H9 (cell line): Measurements from ENCODE around the gene MYO1E. TPM values are rescaled to one million over a fixed set of nuclear protein-coding genes. Genes with fewer than 3 reads are reported as not detected.
A peak's percentile ranks its signal among the peaks of the same experiment; 100 is the strongest.

ENCODE experiments used
- DNase-seq: peaks from one replicate; pipeline ENCODE4 v3.0.0-alpha.2; 2017
- H2AFZ ChIP-seq: one replicate; pipeline ENCODE4 v1.6.1; 2013; ENCODE audit warnings: mild to moderate bottlenecking, low read length, control low read depth, moderate library complexity
- H2AK5ac ChIP-seq: 2 replicates; pipeline ENCODE4 v1.6.1; 2013; ENCODE audit warnings: low read length, control low read depth, mixed read lengths; ENCODE audit not compliant: insufficient read length
- H2BK120ac ChIP-seq: one replicate; pipeline ENCODE4 v1.6.1; 2013; ENCODE audit warnings: low read depth, mild to moderate bottlenecking, low read length, control low read depth, inconsistent platforms; ENCODE audit not compliant: poor library complexity, severe bottlenecking
- H2BK12ac ChIP-seq: 2 replicates; pipeline ENCODE4 v1.6.1; 2013; ENCODE audit warnings: low read length, control low read depth, mixed read lengths, low read depth; ENCODE audit not compliant: insufficient read length
- H2BK15ac ChIP-seq: 2 replicates; pipeline ENCODE4 v1.6.1; 2013; ENCODE audit warnings: low read depth, low read length, control low read depth
- H2BK20ac ChIP-seq: one replicate; pipeline ENCODE4 v1.6.1; 2013; ENCODE audit warnings: low read depth, mild to moderate bottlenecking, low read length, control low read depth, inconsistent platforms; ENCODE audit not compliant: poor library complexity, severe bottlenecking
- H2BK5ac ChIP-seq: 2 replicates; pipeline ENCODE4 v1.6.1; 2013; ENCODE audit warnings: low read length, control low read depth, mixed read lengths; ENCODE audit not compliant: insufficient read length
- H3K14ac ChIP-seq: 2 replicates; pipeline ENCODE4 v1.6.1; 2013; ENCODE audit warnings: low read length, control low read depth; ENCODE audit not compliant: insufficient read depth
- H3K18ac ChIP-seq: 2 replicates; pipeline ENCODE4 v1.6.1; 2013; ENCODE audit warnings: low read depth, mild to moderate bottlenecking, mixed read lengths, low read length, control low read depth; ENCODE audit not compliant: insufficient read length
- H3K23ac ChIP-seq: 2 replicates; pipeline ENCODE4 v1.6.1; 2013; ENCODE audit warnings: low read length, control low read depth, mixed read lengths, low read depth; ENCODE audit not compliant: insufficient read length
- H3K23me2 ChIP-seq: 2 replicates; pipeline ENCODE4 v1.6.1; 2013; ENCODE audit warnings: low read depth, mild to moderate bottlenecking, mixed read lengths, low read length, control low read depth; ENCODE audit not compliant: insufficient read length, poor library complexity, severe bottlenecking
- H3K27ac ChIP-seq: 2 replicates; pipeline ENCODE4 v1.5.1; 2013; ENCODE audit warnings: low read length, control low read depth, mixed read lengths, low read depth; ENCODE audit not compliant: insufficient read length
- H3K27me3 ChIP-seq: 2 replicates; pipeline ENCODE4 v1.6.1; 2013; ENCODE audit warnings: low read length, control low read depth, inconsistent platforms; ENCODE audit not compliant: insufficient read depth
- H3K4ac ChIP-seq: 2 replicates; pipeline ENCODE4 v1.6.1; 2013; ENCODE audit warnings: low read depth, mild to moderate bottlenecking, control low read depth, inconsistent platforms, low read length, moderate library complexity
- H3K4me1 ChIP-seq: 2 replicates; pipeline ENCODE4 v1.6.1; 2013; ENCODE audit warnings: low read length, control low read depth, inconsistent platforms; ENCODE audit not compliant: insufficient read depth
- H3K4me2 ChIP-seq: 2 replicates; pipeline ENCODE4 v1.6.1; 2013; ENCODE audit warnings: low read length, control low read depth, mixed read lengths; ENCODE audit not compliant: insufficient read length, insufficient read depth
- H3K56ac ChIP-seq: 2 replicates; pipeline ENCODE4 v1.6.1; 2013; ENCODE audit warnings: low read depth, mild to moderate bottlenecking, mixed read lengths, low read length, control low read depth; ENCODE audit not compliant: insufficient read length
- H3K79me1 ChIP-seq: 2 replicates; pipeline ENCODE4 v1.6.1; 2013; ENCODE audit warnings: low read depth, mild to moderate bottlenecking, moderate library complexity, low read length, control low read depth, inconsistent platforms; ENCODE audit not compliant: insufficient read depth, poor library complexity, severe bottlenecking
- H3K79me2 ChIP-seq: 2 replicates; pipeline ENCODE4 v1.6.1; 2013; ENCODE audit warnings: low read length, control low read depth, inconsistent platforms; ENCODE audit not compliant: insufficient read depth
- H3K9ac ChIP-seq: 2 replicates; pipeline ENCODE4 v1.6.1; 2013; ENCODE audit warnings: low read length, control low read depth, mixed read lengths; ENCODE audit not compliant: insufficient read length; ENCODE audit errors: extremely low read depth
- H3K9me3 ChIP-seq: one replicate; pipeline ENCODE4 v1.6.1; 2013; ENCODE audit warnings: low read depth, low read length, inconsistent platforms; ENCODE audit not compliant: control insufficient read depth
- H3T11ph ChIP-seq: one replicate; pipeline ENCODE4 v1.6.1; 2013; ENCODE audit warnings: mild to moderate bottlenecking, low read length, control low read depth, inconsistent platforms
- H4K20me1 ChIP-seq: one replicate; pipeline ENCODE4 v1.6.1; 2013; ENCODE audit not compliant: control insufficient read depth, insufficient read length, insufficient read depth
- H4K5ac ChIP-seq: 2 replicates; pipeline ENCODE4 v1.6.1; 2013; ENCODE audit warnings: low read depth, mild to moderate bottlenecking, mixed read lengths, low read length, control low read depth; ENCODE audit not compliant: insufficient read length
- H4K8ac ChIP-seq: replicated peaks from 2 replicates; pipeline ENCODE4 v1.6.1; 2013; ENCODE audit warnings: low read length, control low read depth, mixed read lengths, low read depth; ENCODE audit not compliant: insufficient read length
- H4K91ac ChIP-seq: 2 replicates; pipeline ENCODE4 v1.6.1; 2013; ENCODE audit warnings: low read depth, mild to moderate bottlenecking, moderate library complexity, mixed read lengths, low read length, control low read depth; ENCODE audit not compliant: insufficient read length
- H3K27ac Mint-ChIP-seq, 3 experiments: 2 replicates in 2 of 3; 3 replicates in 1 of 3; pipeline ENCODE4 v1.8.0; 2020 to 2021; ENCODE audit warnings: mixed read lengths in 3 of 3, mild to moderate bottlenecking in 1 of 3, moderate library complexity in 1 of 3
- H3K27me3 Mint-ChIP-seq: 2 replicates; pipeline ENCODE4 v1.8.0; 2021; ENCODE audit warnings: low read depth, mild to moderate bottlenecking, moderate library complexity, mixed read lengths
- H3K36me3 Mint-ChIP-seq, 3 experiments: 2 replicates in 2 of 3; 3 replicates in 1 of 3; pipeline ENCODE4 v1.8.0; 2020 to 2021; ENCODE audit warnings: low read depth in 3 of 3, mixed read lengths in 3 of 3; ENCODE audit not compliant: insufficient read depth in 1 of 3
- H3K4me1 Mint-ChIP-seq, 2 experiments: 2 replicates each; pipeline ENCODE4 v1.8.0; 2020; ENCODE audit warnings: mixed read lengths in 2 of 2
- H3K4me3 Mint-ChIP-seq, 2 experiments: 2 replicates in 1 of 2; 3 replicates in 1 of 2; pipeline ENCODE4 v1.8.0; 2020 to 2021; ENCODE audit warnings: mild to moderate bottlenecking in 2 of 2, mixed read lengths in 2 of 2, moderate library complexity in 1 of 2
- H3K9me3 Mint-ChIP-seq, 2 experiments: 2 replicates in 1 of 2; 3 replicates in 1 of 2; pipeline ENCODE4 v1.8.0; 2020; ENCODE audit warnings: mild to moderate bottlenecking in 2 of 2, mixed read lengths in 2 of 2, moderate library complexity in 1 of 2
- CTCF ChIP-seq: fragments of 200-600 bp; sonication (generic); conservative IDR thresholded peaks from 3 replicates; pipeline ENCODE4 v1.8.0; 2021; ENCODE audit warnings: antibody characterized with exemption, mild to moderate bottlenecking
- WGBS: extraction: QIAGEN DNeasy Blood & Tissue Kit; methylation state at CpG from one replicate; pipeline ENCODE4 v1.1.7; 2013; ENCODE audit warnings: missing lambda C conversion rate, low lambda C conversion rate, mixed read lengths; ENCODE audit not compliant: insufficient read length; ENCODE audit errors: extremely low coverage; 5-methylcytosine and 5-hydroxymethylcytosine counted together
- total RNA-seq: library from RNA; stranded (reverse); gene quantifications from 2 replicates; pipeline ENCODE4 v1.2.1, GENCODE V29; 2021

Gene MYO1E
- total RNA-seq, 1 experiment from 2014 or later, result 235 TPM

DNA sequence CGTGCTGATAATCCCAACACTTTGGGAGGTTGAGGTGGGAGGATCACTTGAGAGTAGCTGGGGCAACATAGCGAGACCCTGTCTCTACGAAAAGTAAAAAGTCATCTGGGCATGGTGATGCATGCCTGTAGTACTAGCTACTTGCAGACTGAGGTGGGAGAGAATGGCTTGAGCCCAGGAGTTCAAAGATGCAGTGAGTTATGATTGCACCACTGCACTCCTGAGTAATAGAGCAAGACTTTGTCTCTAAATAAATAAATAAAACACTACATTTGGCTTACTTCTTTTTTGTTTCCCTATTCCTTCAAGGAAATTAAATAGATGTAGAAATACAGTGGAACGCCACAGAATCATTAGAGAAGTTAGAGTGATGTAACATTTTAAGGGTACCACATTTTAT lies 186.2 kb downstream of the MYO1E start:
- Histone ChIP-seq H4K5ac (no peak overlapping the region), H3K4ac (no peak overlapping the region), H3K9me3 (peaks cover 2% of the 10 kb centered on the region), H2BK12ac (no peak overlapping the region), H2BK5ac (no peak overlapping the region), H2AK5ac (no peak overlapping the region), H3K4me2 (no peak overlapping the region), H2BK15ac (no peak overlapping the region), H3K79me2 (no peaks in the 10 kb centered on the region), H4K8ac (no peak overlapping the region), H3K56ac (no peak overlapping the region), H3T11ph (no peak overlapping the region), H3K14ac (no peak overlapping the region), H3K27me3 (no peaks in the 10 kb centered on the region), H2AFZ (no peak overlapping the region), H3K4me1 (no peaks in the 10 kb centered on the region), H3K18ac (no peak overlapping the region), H3K27ac (no peak overlapping the region), H3K23me2 (no peaks in the 10 kb centered on the region), H3K9ac (no peak overlapping the region), H4K91ac (no peak overlapping the region), H2BK20ac (no peak overlapping the region), H3K23ac (no peak overlapping the region), H4K20me1 (no peaks in the 10 kb centered on the region), H3K79me1 (no peaks in the 10 kb centered on the region), H2BK120ac (no peak overlapping the region)
- Mint-ChIP-seq H3K27ac (peak overlapping the region in 1 of 3 experiments; percentile 93; a peak in 3 of 7 replicates), H3K9me3 (peaks cover 6 to 13% of the 10 kb centered on the region in 2 experiments), H3K4me1 (no peaks in the 10 kb centered on the region), H3K36me3 (peaks cover 51 to 88% (median 87%) of the 10 kb centered on the region in 3 experiments), H3K4me3 (no peak overlapping the region), H3K27me3 (no peaks in the 10 kb centered on the region)
- DNase-seq, result no peak
- no CpG with 5 or more reads among the region's 4 CpGs for WGBS
- no peak for TF ChIP-seq CTCF
